DND-41 (cell line): ENCODE results near the gene B3GNT4.

Source experiments
- ATAC-seq: fragments of 200-7000 bp; cut with Tn5 transposase; 3 replicates; pipeline ENCODE4 v1.9.1; 2021; ENCODE audit warnings: low read depth; ENCODE audit not compliant: insufficient read depth
- DNase-seq: peaks from one replicate; pipeline ENCODE4 v3.0.0-alpha.2; 2020
- H2AFZ ChIP-seq: 2 replicates; pipeline ENCODE4 v1.6.0; 2012; ENCODE audit warnings: low read depth, low read length
- H3K27ac ChIP-seq: 2 replicates; pipeline ENCODE4 v1.5.1; 2012; ENCODE audit warnings: low read length, inconsistent platforms
- H3K27me3 ChIP-seq: fragments of 200-600 bp; sonication (generic); 2 replicates; pipeline ENCODE4 v1.6.0; 2012; ENCODE audit warnings: low read length, mild to moderate bottlenecking, inconsistent platforms; ENCODE audit not compliant: insufficient read depth, poor library complexity
- H3K36me3 ChIP-seq: 2 replicates; pipeline ENCODE4 v1.5.1; 2012; ENCODE audit warnings: low read length, inconsistent platforms; ENCODE audit not compliant: insufficient read depth
- H3K4me1 ChIP-seq: 2 replicates; pipeline ENCODE4 v1.5.1; 2012; ENCODE audit warnings: mild to moderate bottlenecking, low read length; ENCODE audit not compliant: insufficient read depth
- H3K4me2 ChIP-seq: 2 replicates; pipeline ENCODE4 v1.6.0; 2012; ENCODE audit warnings: mild to moderate bottlenecking, moderate library complexity, low read length, inconsistent platforms; ENCODE audit not compliant: insufficient read depth
- H3K4me3 ChIP-seq, 2 experiments: fragments of 200-600 bp in 1 of 2; shearing (Covaris generic) in 1 of 2; 2 replicates each; pipeline ENCODE4 v1.5.1; 2012 to 2016; ENCODE audit warnings: inconsistent platforms in 2 of 2, low read length in 2 of 2, mild to moderate bottlenecking in 2 of 2, low read depth in 1 of 2, moderate library complexity in 1 of 2
- H3K79me2 ChIP-seq: 2 replicates; pipeline ENCODE4 v1.6.0; 2012; ENCODE audit warnings: low read length, inconsistent platforms; ENCODE audit not compliant: insufficient read depth
- H3K9ac ChIP-seq: 2 replicates; pipeline ENCODE4 v1.6.0; 2012; ENCODE audit warnings: low read depth, mild to moderate bottlenecking, inconsistent platforms, low read length, moderate library complexity
- H3K9me3 ChIP-seq: 2 replicates; pipeline ENCODE4 v1.5.1; 2012; ENCODE audit warnings: low read length, moderate library complexity, mild to moderate bottlenecking, inconsistent platforms; ENCODE audit not compliant: insufficient read depth, severe bottlenecking
- H4K20me1 ChIP-seq: 2 replicates; pipeline ENCODE4 v1.6.0; 2012; ENCODE audit warnings: low read length; ENCODE audit not compliant: insufficient read depth
- EZH2 ChIP-seq: IDR thresholded peaks from 3 replicates; pipeline ENCODE4 v1.6.1; 2012; ENCODE audit warnings: borderline replicate concordance, low read depth, mild to moderate bottlenecking, moderate library complexity, low read length, inconsistent platforms; ENCODE audit not compliant: severe bottlenecking
- TF ChIP-seq, protein P1 (sequence below): IDR thresholded peaks from 2 replicates; pipeline ENCODE4 v1.5.1; 2012; ENCODE audit warnings: borderline replicate concordance, low read length, moderate library complexity, mild to moderate bottlenecking; ENCODE audit not compliant: poor library complexity, severe bottlenecking; ENCODE audit errors: extremely low read depth

The B3GNT4 gene

DNA sequence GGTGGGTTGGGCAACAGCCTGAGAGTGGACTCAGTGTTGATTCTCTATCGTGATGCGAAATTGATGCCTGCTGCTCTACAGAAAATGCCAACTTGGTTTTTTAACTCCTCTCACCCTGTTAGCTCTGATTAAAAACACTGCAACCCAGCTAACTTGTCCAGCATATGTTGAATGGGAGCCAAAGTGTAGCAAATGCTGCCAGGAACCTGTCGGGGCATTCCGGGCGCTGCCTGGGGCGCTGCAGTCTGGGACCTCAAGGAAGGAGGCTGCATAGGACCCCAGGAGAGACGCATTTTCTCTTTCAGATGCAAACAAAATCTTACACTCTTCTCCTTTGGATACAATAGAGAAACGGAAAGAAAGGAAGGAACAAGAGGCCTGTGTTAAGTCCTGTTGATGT lies 3.9 kb downstream of the B3GNT4 start:
- no peak overlapping the region for H3K4me3 ChIP-seq
- DNase-seq (no peak), ATAC-seq (no peak)
- no peaks in the 10 kb centered on the region for H3K4me1 ChIP-seq
- no peaks in the 10 kb centered on the region for H3K79me2 ChIP-seq
- no peak overlapping the region for H2AFZ ChIP-seq
- peaks cover 8% of the 10 kb centered on the region; the same call in 1 of the 2 replicates for H4K20me1 ChIP-seq
- H3K27ac ChIP-seq, result no peak overlapping the region
- no peak overlapping the region for H3K9ac ChIP-seq
- H3K36me3 ChIP-seq, result peaks cover 45% of the 10 kb centered on the region
- TF ChIP-seq, protein P1, sequence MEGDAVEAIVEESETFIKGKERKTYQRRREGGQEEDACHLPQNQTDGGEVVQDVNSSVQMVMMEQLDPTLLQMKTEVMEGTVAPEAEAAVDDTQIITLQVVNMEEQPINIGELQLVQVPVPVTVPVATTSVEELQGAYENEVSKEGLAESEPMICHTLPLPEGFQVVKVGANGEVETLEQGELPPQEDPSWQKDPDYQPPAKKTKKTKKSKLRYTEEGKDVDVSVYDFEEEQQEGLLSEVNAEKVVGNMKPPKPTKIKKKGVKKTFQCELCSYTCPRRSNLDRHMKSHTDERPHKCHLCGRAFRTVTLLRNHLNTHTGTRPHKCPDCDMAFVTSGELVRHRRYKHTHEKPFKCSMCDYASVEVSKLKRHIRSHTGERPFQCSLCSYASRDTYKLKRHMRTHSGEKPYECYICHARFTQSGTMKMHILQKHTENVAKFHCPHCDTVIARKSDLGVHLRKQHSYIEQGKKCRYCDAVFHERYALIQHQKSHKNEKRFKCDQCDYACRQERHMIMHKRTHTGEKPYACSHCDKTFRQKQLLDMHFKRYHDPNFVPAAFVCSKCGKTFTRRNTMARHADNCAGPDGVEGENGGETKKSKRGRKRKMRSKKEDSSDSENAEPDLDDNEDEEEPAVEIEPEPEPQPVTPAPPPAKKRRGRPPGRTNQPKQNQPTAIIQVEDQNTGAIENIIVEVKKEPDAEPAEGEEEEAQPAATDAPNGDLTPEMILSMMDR, result no peak
- TF ChIP-seq EZH2, result no peak
- H3K9me3 ChIP-seq, result no peaks in the 10 kb centered on the region
- no peaks in the 10 kb centered on the region for H3K27me3 ChIP-seq
- no peak overlapping the region for H3K4me2 ChIP-seq

DNA sequence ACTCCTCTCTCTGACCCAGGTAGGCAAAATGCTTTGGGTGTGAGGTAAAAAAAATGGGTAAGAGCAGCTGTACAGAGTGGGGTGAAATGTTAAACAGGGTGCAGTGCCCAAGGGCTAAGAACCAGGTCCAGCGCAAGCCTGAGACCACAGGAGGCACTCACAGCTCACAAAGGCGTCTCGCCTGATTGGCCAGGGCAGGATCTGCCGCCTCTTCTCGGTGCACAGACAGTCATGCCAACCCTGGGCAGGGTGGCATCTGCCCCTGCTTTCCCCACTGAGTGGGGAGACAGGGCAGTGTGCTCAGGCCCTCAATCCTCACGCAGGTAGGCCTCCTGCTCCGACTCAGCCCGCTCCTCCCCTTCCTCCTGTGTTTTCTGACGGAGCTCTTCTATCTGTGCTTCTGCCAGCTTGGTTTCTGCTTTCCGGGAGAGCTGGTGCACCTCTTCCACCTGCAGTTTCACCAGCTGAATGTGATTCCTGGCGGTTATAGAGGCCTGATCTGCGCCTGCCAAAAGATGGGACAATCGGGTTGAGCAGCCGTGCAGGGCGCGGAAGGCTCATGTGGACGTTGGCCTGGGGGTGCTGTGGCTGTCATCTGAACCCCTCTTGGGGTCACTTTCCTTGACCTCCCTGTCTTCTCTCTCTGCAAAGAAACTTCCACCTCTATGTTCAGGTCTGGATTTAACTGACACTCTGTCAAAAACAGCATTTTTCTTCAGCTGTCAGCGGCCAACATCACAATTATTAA lies 4.7 kb downstream of the B3GNT4 start:
- Histone ChIP-seq H3K9me3 (no peaks in the 10 kb centered on the region), H2AFZ (no peak overlapping the region), H3K79me2 (no peaks in the 10 kb centered on the region), H3K4me2 (no peak overlapping the region), H3K36me3 (peaks cover 51% of the 10 kb centered on the region), H3K9ac (no peak overlapping the region), H3K27me3 (no peaks in the 10 kb centered on the region), H3K4me1 (no peaks in the 10 kb centered on the region), H4K20me1 (peaks cover 8% of the 10 kb centered on the region; the same call in 1 of the 2 replicates), H3K27ac (no peak overlapping the region), H3K4me3 (no peak overlapping the region)
- ATAC-seq, result no peak
- DNase-seq, result no peak
- TF ChIP-seq, protein P1, result no peak
- no peak for TF ChIP-seq EZH2

DNA sequence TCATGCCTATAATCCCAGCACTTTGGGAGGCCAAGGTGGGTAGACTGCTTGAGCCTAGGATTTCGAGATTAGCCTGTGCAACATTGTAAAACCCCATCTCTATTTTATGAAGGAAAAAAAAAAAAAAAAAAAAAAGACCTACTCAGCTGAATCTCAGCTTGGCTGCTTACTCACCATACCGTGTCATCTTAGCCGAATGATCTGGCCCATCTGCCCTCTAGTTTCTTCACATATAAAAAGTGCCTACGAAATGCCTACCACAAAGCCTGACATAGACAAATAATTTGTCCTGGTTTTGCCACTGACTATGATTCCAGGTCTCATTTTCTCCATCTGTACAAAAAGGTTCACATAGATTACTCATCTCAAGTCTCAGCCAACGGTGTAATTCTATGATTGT lies 12.3 kb downstream of the B3GNT4 start:
- Histone ChIP-seq H3K36me3 (peaks cover 83% of the 10 kb centered on the region), H3K4me2 (no peak overlapping the region), H3K4me3 (no peak overlapping the region), H3K4me1 (no peaks in the 10 kb centered on the region), H2AFZ (no peak overlapping the region), H3K79me2 (peaks cover 19% of the 10 kb centered on the region), H4K20me1 (peaks cover 3% of the 10 kb centered on the region; the same call in 1 of the 2 replicates), H3K27ac (no peak overlapping the region), H3K27me3 (no peaks in the 10 kb centered on the region), H3K9ac (no peak overlapping the region), H3K9me3 (no peaks in the 10 kb centered on the region)
- TF ChIP-seq, protein P1, result no peak
- TF ChIP-seq EZH2, result no peak
- no peak for ATAC-seq
- no peak for DNase-seq
